ENCODE measurements around the gene CHMP4A. TPM values are rescaled to one million over a fixed set of nuclear protein-coding genes. Genes with fewer than 3 reads are reported as not detected.
A peak's percentile ranks its signal among the peaks of the same experiment; 100 is the strongest.

CHMP4A gene
- total RNA-seq, 4 donors from 2014 or later: 43.9 to 118 (median 82.1) TPM

- no peak overlapping the region for H3K4me3 ChIP-seq
- DNase-seq (ENCODE audit: low spot score in 2 of 2): no peak
- no peaks in the 10 kb centered on the region for H3K27me3 ChIP-seq
- TF ChIP-seq POLR2A (IDR thresholded peaks at IDR 0.05): no peak
- no peak for TF ChIP-seq CTCF (IDR thresholded peaks at IDR 0.05)
- TF ChIP-seq EP300 (IDR thresholded peaks at IDR 0.05): no peak
- peaks cover 0 to 71% (median 0%) of the 10 kb centered on the region in 3 donors for H3K36me3 ChIP-seq
- H3K9me3 ChIP-seq: no peaks in the 10 kb centered on the region
- WGBS, 2 donors: 88 to 89% methylated on average over 10 to 12 of the region's 12 CpGs
- H3K27ac ChIP-seq: peak overlapping the region in 1 of 4 donors; percentile 29
- peaks cover 0 to 12% (median 0%) of the 10 kb centered on the region in 4 donors for H3K4me1 ChIP-seq
These were observed 42.8 kb upstream of the CHMP4A start for GRCh38 chr14:24255931-24256711.

GRCh38 chr14:24255438-24255837, 42.1 kb upstream of the CHMP4A start:
- Histone ChIP-seq H3K4me1 (peaks cover 0 to 12% (median 0%) of the 10 kb centered on the region in 4 donors), H3K27me3 (no peaks in the 10 kb centered on the region), H3K36me3 (peaks cover 0 to 68% (median 0%) of the 10 kb centered on the region in 3 donors), H3K27ac (no peak overlapping the region), H3K4me3 (no peak overlapping the region), H3K9me3 (no peaks in the 10 kb centered on the region)
- 75 to 88% methylated on average over 8 of the region's 8 CpGs for WGBS, 2 donors
- TF ChIP-seq CTCF (IDR thresholded peaks at IDR 0.05) (no peak), EP300 (IDR thresholded peaks at IDR 0.05) (no peak), POLR2A (IDR thresholded peaks at IDR 0.05) (no peak)
- DNase-seq (ENCODE audit: low spot score in 2 of 2): no peak

GRCh38 chr14:24254630-24255392, 41.5 kb upstream of the CHMP4A start:
- no peak for DNase-seq (ENCODE audit: low spot score in 2 of 2)
- peaks cover 0 to 66% (median 0%) of the 10 kb centered on the region in 3 donors for H3K36me3 ChIP-seq
- H3K9me3 ChIP-seq: no peaks in the 10 kb centered on the region
- no peak overlapping the region for H3K27ac ChIP-seq
- H3K4me1 ChIP-seq: peaks cover 0 to 12% (median 0%) of the 10 kb centered on the region in 4 donors
- H3K4me3 ChIP-seq: no peak overlapping the region
- TF ChIP-seq EP300 (IDR thresholded peaks at IDR 0.05) (no peak), CTCF (IDR thresholded peaks at IDR 0.05) (no peak), POLR2A (IDR thresholded peaks at IDR 0.05) (no peak)
- no peaks in the 10 kb centered on the region for H3K27me3 ChIP-seq
- 87 to 90% methylated on average over 16 to 19 of the region's 19 CpGs for WGBS, 2 donors

- H3K9me3 ChIP-seq: no peaks in the 10 kb centered on the region
- TF ChIP-seq CTCF (IDR thresholded peaks at IDR 0.05) (no peak), EP300 (IDR thresholded peaks at IDR 0.05) (no peak), POLR2A (IDR thresholded peaks at IDR 0.05) (no peak)
These were observed 40.6 kb upstream of the CHMP4A start for GRCh38 chr14:24253936-24254335.

More at GRCh38 chr14:24253936-24254335, 40.6 kb upstream of the CHMP4A start:
- DNase-seq (ENCODE audit: low spot score in 2 of 2): no peak
- Histone ChIP-seq H3K36me3 (peaks cover 0 to 61% (median 0%) of the 10 kb centered on the region in 3 donors), H3K27ac (no peak overlapping the region), H3K27me3 (no peaks in the 10 kb centered on the region), H3K4me3 (no peak overlapping the region), H3K4me1 (peaks cover 0 to 5% (median 0%) of the 10 kb centered on the region in 4 donors)
- 85 to 88% methylated on average over 7 of the region's 7 CpGs for WGBS, 2 donors
